Keratinocyte (primary cell): ENCODE data around the gene MRPL10. TPM values are rescaled to one million over a fixed set of nuclear protein-coding genes. Genes with fewer than 3 reads are reported as not detected.

ENCODE experiments used
- DNase-seq: peaks from one replicate; pipeline ENCODE4 v3.0.0-alpha.2; 2011; ENCODE audit warnings: low read depth, missing footprints, low spot score
- FAIRE-seq: peaks from 2 replicates; lab custom pipeline; 2011; peaks lifted over from hg19 to GRCh38; lab: Jason Lieb, UNC
- H2AFZ ChIP-seq: 2 replicates; pipeline ENCODE4 v1.6.0; 2012; ENCODE audit warnings: low read length, control low read depth, inconsistent platforms; ENCODE audit not compliant: control insufficient read depth
- H3K27ac ChIP-seq: 2 replicates; pipeline ENCODE4 v1.5.1; 2011; ENCODE audit warnings: low read length; ENCODE audit not compliant: control insufficient read depth, insufficient read depth
- H3K27me3 ChIP-seq: 3 replicates; pipeline ENCODE4 v1.6.0; 2011; ENCODE audit warnings: low read length; ENCODE audit not compliant: control insufficient read depth, insufficient read depth; ENCODE audit errors: extremely low read depth
- H3K36me3 ChIP-seq, 2 experiments: 2 replicates in 1 of 2; 3 replicates in 1 of 2; pipeline ENCODE4 v1.5.1; 2011; ENCODE audit warnings: low read length in 2 of 2, mild to moderate bottlenecking in 1 of 2; ENCODE audit not compliant: control insufficient read depth in 2 of 2, insufficient read depth in 2 of 2; ENCODE audit errors: extremely low read depth in 1 of 2
- H3K4me1 ChIP-seq: 3 replicates; pipeline ENCODE4 v1.5.1; 2011; ENCODE audit warnings: low read length; ENCODE audit not compliant: control insufficient read depth, insufficient read depth; ENCODE audit errors: extremely low read depth
- H3K4me2 ChIP-seq: 3 replicates; pipeline ENCODE4 v1.6.0; 2011; ENCODE audit warnings: low read depth, low read length; ENCODE audit not compliant: control insufficient read depth, insufficient read depth; ENCODE audit errors: extremely low read depth
- H3K4me3 ChIP-seq, 3 experiments: fragments of 200-600 bp in 1 of 3; sonication (generic) in 1 of 3; 2 replicates in 2 of 3; 3 replicates in 1 of 3; pipeline ENCODE4 v1.5.1; 2011 to 2016; ENCODE audit warnings: low read length in 3 of 3, mild to moderate bottlenecking in 3 of 3, control low read depth in 2 of 3, inconsistent platforms in 1 of 3, low read depth in 1 of 3, mixed read lengths in 1 of 3, mixed run types in 1 of 3, moderate library complexity in 1 of 3; ENCODE audit not compliant: control insufficient read depth in 2 of 3, insufficient read depth in 2 of 3; ENCODE audit errors: extremely low read depth in 1 of 3
- H3K79me2 ChIP-seq: 2 replicates; pipeline ENCODE4 v1.6.0; 2012; ENCODE audit warnings: low read length; ENCODE audit not compliant: control insufficient read depth, insufficient read depth
- H3K9ac ChIP-seq: 3 replicates; pipeline ENCODE4 v1.6.0; 2011; ENCODE audit warnings: low read length; ENCODE audit not compliant: control insufficient read depth, insufficient read depth; ENCODE audit errors: extremely low read depth
- H3K9me1 ChIP-seq: 3 replicates; pipeline ENCODE4 v1.6.0; 2011; ENCODE audit warnings: low read length; ENCODE audit not compliant: control insufficient read depth, insufficient read depth; ENCODE audit errors: extremely low read depth
- H3K9me3 ChIP-seq: 2 replicates; pipeline ENCODE4 v1.5.1; 2012; ENCODE audit warnings: low read depth, low read length; ENCODE audit not compliant: control insufficient read depth
- H4K20me1 ChIP-seq: 3 replicates; pipeline ENCODE4 v1.6.0; 2011; ENCODE audit warnings: low read length; ENCODE audit not compliant: control insufficient read depth, insufficient read depth; ENCODE audit errors: extremely low read depth
- CTCF ChIP-seq, 3 experiments: IDR thresholded peaks in 1 of 3; conservative IDR thresholded peaks in 1 of 3; optimal IDR thresholded peaks in 1 of 3; 2 replicates in 2 of 3; 3 replicates in 1 of 3; pipeline versions ENCODE3 to v1.5.1; 2011; ENCODE audit warnings: low read length in 3 of 3, mild to moderate bottlenecking in 3 of 3, moderate library complexity in 2 of 3, control low read depth in 1 of 3, inconsistent platforms in 1 of 3; ENCODE audit not compliant: insufficient read depth in 2 of 3; ENCODE audit errors: extremely low read depth in 1 of 3
- EZH2 ChIP-seq: IDR thresholded peaks from one replicate; pipeline ENCODE4 v1.6.1; 2012; ENCODE audit warnings: inconsistent platforms, mild to moderate bottlenecking, low read length, moderate library complexity
- dilution Hi-C: fragments of 300-500 bp; cut with MboI; formaldehyde crosslinking; loops from one replicate; pipeline ENCODE4 v1.7.0; 2020; ENCODE audit warnings: low sequenced_read_pairs; ENCODE audit not compliant: extremely low pct_ligation_motif_present
- polyA plus RNA-seq, 5 experiments: library from polyadenylated mRNA; depleted of rRNA in 3 of 5; stranded (reverse) in 3 of 5; stranded (forward) in 1 of 5; unstranded in 1 of 5; fragments of >200 nt; gene quantifications; 1 replicate in 1 of 5; 2 replicates in 3 of 5; 3 replicates in 1 of 5; pipeline versions ENCODE4 v1.2.1 to v1.2.3, GENCODE V29; 2011 to 2012; ENCODE audit warnings: missing spikeins in 2 of 5, low read depth in 1 of 5, low replicate concordance in 1 of 5

MRPL10 gene
- polyA plus RNA-seq, 1 donor (not counting 4 experiments of a cell fraction or from before 2014, with no cell fraction given) = 42.4 TPM

- TF ChIP-seq EZH2 (no peak), CTCF (optimal IDR thresholded peaks at IDR 0.05 in 1 of 3, IDR thresholded peaks at IDR 0.05 in 1 of 3, conservative IDR thresholded peaks at IDR 0.05 in 1 of 3; ENCODE audit: extremely low read depth in 1 of 3, insufficient read depth in 2 of 3, low read length in 3 of 3) (no peak)
- Histone ChIP-seq H2AFZ (no peak overlapping the region), H3K4me1 (peaks cover 20% of the 10 kb centered on the region), H3K27me3 (no peaks in the 10 kb centered on the region), H3K4me2 (peak overlapping the region; percentile 72), H4K20me1 (no peaks in the 10 kb centered on the region), H3K36me3 (peaks cover 0 to 4% of the 10 kb centered on the region in 2 experiments), H3K79me2 (no peaks in the 10 kb centered on the region), H3K9me1 (peaks cover 4% of the 10 kb centered on the region), H3K27ac (peak overlapping the region; percentile 85), H3K9me3 (no peaks in the 10 kb centered on the region), H3K4me3 (peak overlapping the region in 1 of 3 experiments; percentile 30), H3K9ac (peak overlapping the region; percentile 62)
- dilution Hi-C loops = no loop called here
- DNase-seq (peak; percentile 60), FAIRE-seq (peak; percentile 97)
Measured at GRCh38 chr17:47810200-47810821, 21.0 kb downstream of the MRPL10 start.

- dilution Hi-C loops = no loop called here
- no peak for FAIRE-seq
- H3K4me3 ChIP-seq = no peak overlapping the region
- no peak overlapping the region for H2AFZ ChIP-seq
- H3K79me2 ChIP-seq = no peaks in the 10 kb centered on the region
- H4K20me1 ChIP-seq = no peaks in the 10 kb centered on the region
- TF ChIP-seq CTCF (optimal IDR thresholded peaks at IDR 0.05 in 1 of 3, IDR thresholded peaks at IDR 0.05 in 1 of 3, conservative IDR thresholded peaks at IDR 0.05 in 1 of 3; ENCODE audit: extremely low read depth in 1 of 3, insufficient read depth in 2 of 3, low read length in 3 of 3) = no peak
- no peak for TF ChIP-seq EZH2
- peaks cover 20% of the 10 kb centered on the region for H3K4me1 ChIP-seq
- H3K27me3 ChIP-seq = no peaks in the 10 kb centered on the region
- H3K9me3 ChIP-seq = no peaks in the 10 kb centered on the region
- no peak overlapping the region for H3K4me2 ChIP-seq
- H3K36me3 ChIP-seq = peaks cover 0 to 4% of the 10 kb centered on the region in 2 experiments
- no peak overlapping the region for H3K27ac ChIP-seq
- no peak for DNase-seq
- no peak overlapping the region for H3K9ac ChIP-seq
- H3K9me1 ChIP-seq = peaks cover 4% of the 10 kb centered on the region
Measured at GRCh38 chr17:47808830-47809480, 22.4 kb downstream of the MRPL10 start.
